GM21528 (cell line): ENCODE measurements around the gene ZNF280C.
"Not testable (repeated sequence)": the region's sequence is repeated elsewhere in the genome, so short reads cannot be mapped to it uniquely, and the experiment has no call there.

Experiments used
- ATAC-seq: cut with Tn5 transposase; IDR thresholded peaks from one replicate; pipeline ENCODE4 v1.9.1; 2021; ENCODE audit warnings: mild to moderate bottlenecking, moderate library complexity; ENCODE audit not compliant: unreplicated experiment, low FRiP score

The ZNF280C gene

DNA sequence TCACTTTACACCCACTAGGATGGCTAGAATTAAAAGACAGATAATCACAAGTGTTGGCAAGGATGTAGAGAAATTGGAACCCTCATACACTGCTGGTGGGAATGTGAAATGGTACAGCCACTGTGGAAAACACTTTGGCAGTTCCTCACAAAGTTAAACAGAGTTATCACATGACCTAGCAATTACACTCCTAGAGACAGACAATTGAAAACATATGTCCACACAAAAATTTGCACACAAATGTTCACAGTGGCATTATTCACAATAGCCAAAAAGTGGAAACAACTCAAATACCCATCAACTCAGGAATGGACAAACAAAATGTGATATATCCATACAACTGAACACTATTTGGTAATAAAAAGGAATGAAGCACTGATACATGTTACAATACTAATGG lies 5.7 kb downstream of the ZNF280C start:
- no peak for ATAC-seq

DNA sequence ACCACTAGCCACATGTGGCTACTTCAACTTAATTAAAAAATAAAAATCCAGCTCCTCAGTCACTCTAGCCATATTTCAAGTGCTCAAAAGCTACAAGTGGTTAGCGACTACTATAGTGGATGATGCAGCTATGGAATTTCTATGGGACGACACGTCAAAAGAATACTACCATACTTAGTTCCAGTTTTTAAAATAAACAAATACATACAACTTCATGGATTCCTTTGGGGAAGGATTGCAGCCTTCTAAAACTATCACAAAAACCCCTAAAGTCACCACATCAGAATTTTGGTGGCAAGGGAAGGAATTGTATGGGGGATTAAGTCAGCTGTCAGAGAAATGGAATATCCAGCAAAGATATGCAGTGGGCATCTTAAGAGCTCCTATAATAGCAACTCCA lies 6.5 kb downstream of the ZNF280C start:
- no peak for ATAC-seq

DNA sequence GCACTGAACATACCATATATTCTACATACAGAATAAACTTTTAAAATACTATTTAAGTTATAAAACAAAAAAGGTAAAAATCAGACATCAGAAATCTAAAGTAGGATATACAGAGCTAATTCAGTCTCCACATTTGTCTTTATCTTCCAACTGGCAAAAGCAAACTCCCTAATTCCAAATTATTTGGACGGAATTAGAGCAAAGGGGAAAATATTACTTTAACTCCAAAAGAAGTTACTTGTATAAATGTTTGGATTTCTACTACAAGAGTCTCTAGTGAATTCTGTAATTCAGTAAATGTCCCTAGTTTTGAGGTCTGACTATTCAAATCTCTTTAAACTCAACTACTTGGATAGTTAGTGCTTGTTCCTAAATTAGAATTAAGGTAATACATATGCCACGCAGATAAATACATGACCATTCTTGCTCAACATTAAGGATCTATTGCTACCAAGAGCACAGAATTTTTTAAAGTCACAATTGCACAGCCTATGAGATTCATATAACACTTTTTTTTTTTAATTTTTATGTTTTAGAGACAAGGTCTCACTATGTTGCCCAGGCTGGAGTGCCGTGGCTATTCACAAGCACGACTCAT lies 7.3 kb downstream of the ZNF280C start:
- ATAC-seq = no peak

DNA sequence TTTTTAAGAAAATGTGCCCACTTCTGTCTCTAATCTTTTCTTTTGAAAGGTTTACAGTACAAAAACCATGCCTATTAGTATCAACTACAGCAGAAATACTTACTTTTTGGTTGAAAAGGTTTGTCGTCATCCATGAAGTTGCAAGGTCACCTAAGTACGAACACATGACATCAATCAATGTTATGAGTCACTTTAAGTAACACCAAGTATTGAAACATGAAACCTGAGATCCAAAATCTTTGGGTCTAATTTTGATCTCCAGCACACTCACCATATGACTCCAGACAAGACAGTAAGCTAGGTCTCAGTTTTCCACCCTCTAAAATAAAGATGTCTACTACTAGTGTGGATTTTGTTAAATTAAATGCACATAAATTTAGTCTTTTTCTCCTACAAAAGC lies 8.4 kb downstream of the ZNF280C start:
- no peak for ATAC-seq

DNA sequence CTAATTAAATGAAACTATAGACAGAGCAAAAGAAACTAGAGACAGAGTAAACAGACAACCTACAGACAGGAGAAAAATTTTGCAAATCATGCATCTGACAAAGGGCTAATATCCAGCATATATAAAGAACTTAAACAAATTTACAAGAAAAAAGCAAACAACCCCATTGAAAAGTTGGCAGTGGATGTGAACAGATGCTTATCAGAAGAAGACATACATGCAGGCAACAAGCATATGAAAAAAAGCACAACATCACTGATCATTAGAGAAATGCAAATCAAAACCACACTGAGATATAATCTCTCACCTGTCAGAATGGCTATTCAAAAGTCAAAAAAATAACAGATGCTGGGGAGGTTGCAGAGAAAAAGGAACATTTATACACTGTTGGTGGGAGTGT lies 14.8 kb downstream of the ZNF280C start:
- no peak for ATAC-seq

DNA sequence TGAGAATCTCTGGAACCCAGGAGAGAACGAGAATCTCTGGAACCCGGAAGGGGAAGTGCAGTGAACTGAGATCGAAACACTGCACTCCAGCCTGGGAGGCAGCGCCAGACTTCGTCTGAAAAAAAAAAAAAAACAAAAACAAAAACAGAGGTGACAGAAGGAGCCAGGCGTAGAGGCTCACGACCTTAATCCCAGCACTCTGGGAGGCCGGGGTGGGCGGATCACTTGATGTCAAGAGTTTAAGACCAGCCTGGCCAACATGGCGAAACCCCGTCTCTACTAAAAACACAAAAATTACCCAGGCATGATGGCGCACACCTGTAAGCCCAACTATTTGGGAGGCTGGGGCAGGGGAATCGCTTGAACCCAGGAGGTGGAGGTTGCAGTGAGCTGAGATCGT lies 17.0 kb downstream of the ZNF280C start:
- ATAC-seq = no peak

DNA sequence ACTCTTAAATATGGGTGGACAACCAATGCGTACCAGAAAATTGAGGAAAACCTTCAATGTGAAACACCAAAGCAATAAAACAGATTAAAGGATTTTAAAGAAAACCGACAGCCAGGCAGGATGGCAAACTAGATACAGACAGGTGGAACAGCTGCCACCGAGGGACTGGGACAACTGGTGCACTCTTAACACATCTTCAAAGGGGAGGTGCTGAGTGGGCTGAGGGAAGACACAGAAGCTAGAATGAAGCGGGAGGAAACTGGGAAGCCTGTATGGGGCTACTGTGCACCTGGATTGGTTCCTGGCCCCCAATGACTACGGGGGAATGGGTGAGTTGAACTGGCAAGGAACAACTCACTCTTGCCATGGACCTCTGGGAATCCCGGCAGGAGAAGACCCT lies 20.7 kb downstream of the ZNF280C start:
- ATAC-seq = no peak

DNA sequence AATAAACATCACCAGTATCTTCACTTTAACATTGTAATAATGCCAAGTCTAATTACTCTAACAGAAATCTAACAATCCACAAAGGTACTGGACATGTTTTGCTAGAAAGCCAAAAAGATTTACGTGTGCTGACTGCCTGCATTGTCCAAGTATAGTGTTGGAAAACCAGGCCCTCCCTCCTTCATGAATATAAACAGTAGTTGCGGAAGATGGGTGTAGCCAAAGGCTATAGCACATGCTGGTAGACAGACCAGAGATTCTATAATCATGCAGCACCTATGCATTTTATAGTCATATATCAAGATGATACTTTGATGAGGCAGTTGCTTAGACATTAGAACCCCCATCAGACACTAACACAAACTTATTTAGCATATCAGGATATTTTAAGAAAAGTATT lies 22.6 kb downstream of the ZNF280C start:
- ATAC-seq = no peak

DNA sequence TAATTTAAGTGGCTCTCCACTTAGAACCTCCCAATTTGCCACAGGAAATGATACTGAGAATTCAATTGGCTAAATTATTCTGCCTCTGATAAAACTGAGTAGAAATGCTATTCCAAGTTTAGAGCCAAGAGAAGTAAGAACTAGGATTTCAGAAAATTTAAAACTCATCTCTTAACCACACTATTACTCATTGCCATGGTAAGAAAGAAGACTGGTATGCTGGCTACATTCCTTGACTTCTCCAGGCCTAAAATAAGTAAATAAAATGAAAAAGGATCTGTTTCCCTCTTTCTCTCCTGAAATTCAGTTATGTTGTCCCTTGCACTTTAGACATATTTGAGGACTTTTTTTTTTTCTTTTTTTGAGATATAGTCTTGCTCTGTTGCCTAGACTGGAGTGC lies 23.3 kb downstream of the ZNF280C start:
- ATAC-seq = no peak

DNA sequence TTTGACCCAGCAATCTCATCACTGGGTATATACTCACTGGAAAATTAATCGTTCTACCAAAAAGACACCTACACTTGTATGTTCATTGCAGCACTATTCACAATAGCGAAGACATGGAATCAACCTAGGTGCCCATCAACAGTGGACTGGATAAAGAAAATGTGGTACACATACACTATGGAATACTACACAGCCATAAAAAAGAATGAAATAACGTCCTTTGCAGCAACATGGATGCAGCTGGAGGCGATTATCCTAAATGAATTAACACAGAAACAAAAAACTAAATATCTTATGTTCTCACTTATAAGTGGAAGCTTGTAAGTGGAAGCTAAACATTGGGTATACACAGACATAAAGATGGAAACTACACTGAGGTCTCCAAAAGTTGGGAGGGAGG lies 37.5 kb downstream of the ZNF280C start:
- not testable (repeated sequence) for ATAC-seq

DNA sequence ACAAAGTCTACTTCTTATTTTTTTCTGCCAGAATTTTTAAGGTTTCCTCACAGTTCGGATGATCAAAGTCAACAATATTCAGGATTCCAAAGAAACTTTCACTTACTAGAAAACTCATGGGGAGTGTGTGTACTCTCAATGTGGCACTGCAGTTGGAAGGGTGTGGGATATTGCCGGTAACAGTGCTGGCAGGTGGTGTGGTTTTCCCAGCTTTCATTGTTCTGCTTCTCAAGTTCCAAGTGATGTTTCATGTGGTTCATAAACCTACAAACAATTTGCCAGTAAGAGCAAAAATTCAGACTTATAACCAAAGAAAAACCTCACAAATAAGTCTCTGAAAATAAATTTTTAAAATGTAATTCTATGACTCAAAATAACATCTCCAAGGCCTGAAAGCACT lies 39.8 kb downstream of the ZNF280C start:
- ATAC-seq = no peak

DNA sequence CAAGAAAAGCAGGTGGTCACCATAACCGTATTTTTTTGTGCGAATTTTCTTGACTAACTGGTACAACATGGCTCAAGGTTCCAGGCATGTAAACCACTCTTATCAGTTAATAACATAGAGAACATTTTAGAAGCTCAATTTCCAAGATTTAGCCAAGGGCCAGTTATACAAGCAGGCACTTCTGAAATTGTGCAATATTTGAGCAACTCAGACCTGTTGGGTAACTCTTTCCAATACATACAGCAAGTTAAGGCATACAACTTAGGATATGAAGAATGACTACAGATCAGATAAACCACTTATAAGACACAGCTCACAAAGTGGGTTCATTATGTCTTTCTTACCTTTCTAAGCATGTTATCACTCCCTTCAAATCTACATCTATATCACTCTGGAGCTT lies 43.9 kb downstream of the ZNF280C start:
- ATAC-seq = no peak

DNA sequence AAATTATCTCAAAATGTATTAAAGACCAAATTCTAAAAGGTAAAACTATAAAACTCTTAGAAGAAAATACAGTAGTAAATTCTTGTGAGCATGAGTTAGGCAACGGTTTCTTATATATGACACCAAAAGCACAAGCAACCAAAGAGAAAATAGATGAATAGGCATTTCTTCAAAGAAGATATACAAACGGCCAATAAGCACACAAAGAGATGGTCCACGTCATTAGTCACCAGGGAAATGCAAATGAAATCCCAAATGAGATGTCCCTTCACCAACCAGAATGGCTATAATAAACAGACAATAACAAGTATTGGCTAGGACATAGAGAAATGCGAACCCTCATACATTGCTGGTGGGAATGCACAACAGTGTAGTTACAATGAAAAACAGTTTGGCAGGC lies 52.4 kb downstream of the ZNF280C start:
- no peak for ATAC-seq

DNA sequence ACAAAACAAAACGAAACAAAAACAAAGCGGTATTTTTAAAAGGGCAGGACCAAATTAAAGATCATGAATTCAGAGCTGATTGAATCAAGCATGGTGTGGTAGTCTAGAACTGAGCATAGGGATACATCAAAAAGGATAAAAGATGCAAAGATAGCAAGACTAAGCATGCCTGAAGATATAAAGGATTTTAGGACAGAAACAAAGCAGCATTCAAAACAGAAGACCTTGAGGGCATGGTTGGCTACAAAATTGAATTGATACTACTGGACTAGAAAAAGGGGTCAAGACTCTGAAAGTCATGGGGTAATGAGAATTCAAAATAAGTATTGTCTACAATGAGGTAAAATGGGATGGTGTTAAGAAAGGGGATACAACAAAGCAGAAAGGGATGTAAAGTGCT lies 55.3 kb downstream of the ZNF280C start:
- ATAC-seq = no peak

DNA sequence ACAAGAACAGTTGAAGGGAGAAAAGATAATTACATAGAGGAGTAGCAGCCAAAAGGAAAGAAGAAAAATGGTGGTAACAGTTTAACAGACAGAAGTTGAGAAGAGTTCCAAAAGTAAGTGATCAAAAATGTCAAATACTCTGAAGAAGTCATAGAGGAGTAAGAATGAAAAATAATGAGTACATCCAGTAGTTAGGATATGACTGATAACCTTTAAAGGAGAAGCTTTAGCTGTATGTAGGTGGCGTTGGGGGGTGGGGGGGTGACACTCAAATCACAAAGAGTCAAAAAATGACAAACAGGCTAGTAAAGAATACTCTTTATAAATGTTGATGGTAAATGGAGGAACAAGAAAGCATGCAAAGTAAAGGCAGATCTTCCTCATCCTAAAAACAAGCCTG lies 56.3 kb downstream of the ZNF280C start:
- no peak for ATAC-seq

DNA sequence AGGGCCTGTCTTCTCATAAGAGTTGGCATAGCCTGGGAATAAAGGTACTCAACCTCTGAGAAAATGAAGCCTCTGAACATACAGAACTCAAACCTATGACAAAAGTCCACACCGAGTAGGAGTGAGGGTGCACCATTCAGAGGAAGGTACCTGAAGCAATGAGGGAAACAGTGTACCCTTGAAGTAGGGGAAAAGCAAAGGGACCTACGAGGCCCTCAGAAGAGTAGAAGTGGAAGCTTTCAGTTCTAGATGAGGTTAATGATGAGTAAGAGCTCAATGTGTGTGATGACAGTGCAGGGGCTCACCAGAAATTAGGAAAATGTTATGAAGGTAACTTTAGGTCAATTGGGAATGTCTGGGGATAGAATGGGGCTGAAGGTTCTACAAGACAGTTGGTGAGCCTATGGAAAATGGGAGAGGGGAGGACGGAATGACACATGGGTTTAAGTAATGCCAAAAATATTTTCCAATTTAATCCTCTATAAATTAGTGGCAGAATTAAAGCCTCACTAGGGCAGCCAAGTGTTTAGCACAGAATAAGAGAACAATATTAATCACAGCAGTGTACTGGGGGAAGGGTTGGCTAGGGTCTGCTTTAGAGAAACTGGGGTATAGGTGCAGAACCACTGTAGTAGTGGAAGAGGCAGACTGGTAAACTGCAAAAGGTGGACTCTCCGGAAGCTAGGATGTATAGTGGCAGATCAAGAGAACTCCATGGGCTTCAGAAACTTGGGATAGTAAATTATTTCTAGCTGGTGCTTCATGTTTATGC lies 57.1 kb downstream of the ZNF280C start:
- ATAC-seq = no peak

DNA sequence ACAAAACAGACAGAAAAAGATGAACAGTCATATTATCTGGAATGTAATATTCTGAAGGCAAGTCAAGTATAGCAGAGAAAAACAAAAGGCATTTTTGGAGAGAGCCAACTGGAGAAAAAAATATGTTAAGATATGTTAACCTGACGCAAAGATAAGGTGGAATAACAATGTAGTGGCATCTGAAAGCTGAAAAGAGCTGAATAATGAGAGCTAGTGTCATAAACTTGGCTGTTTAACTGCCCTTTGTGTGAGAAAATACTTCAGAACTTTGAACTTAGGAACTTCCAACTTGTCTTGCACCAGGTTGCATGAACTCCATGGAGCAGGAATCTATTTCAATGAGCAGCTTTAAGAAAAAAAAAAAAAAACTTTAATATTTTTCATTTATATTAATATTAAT lies 64.1 kb downstream of the ZNF280C start:
- no peak for ATAC-seq

DNA sequence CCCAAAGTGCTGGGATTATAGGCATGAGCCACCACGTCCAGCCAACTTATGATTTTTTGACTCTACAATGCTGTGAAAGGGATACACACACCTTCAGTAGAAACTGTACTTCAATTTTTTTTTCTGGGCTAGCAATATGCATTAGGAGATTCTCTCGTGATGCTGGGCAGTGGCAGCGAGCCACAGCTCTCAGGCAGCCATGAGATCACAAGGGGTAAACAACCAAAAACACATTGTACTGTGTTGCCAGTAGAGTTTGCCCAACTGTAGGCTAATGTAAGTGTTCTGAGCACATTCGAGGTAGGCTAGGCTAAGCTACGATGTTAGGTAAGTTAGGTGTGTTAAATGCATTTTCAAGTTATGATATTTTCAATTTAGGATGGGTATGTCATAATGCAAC lies 71.2 kb downstream of the ZNF280C start:
- ATAC-seq = no peak

DNA sequence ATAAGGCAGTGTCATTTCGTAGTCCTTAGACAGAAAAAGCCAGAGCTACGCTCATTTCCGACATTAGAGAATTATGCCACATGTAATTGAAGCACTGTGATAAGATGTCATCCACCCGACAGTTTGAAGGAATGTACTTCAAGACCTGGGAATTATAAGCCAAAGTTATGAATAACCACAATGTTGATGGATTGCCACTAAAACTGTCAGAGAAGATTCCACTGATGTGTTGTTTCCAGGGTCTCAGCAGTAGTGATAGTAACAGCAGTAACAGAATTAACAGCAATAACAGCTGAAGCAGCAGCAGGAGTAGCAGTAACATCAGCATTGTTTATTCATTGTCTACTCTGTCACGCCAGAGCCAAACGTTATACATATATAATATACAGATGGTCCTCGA lies 72.2 kb downstream of the ZNF280C start:
- no peak for ATAC-seq

DNA sequence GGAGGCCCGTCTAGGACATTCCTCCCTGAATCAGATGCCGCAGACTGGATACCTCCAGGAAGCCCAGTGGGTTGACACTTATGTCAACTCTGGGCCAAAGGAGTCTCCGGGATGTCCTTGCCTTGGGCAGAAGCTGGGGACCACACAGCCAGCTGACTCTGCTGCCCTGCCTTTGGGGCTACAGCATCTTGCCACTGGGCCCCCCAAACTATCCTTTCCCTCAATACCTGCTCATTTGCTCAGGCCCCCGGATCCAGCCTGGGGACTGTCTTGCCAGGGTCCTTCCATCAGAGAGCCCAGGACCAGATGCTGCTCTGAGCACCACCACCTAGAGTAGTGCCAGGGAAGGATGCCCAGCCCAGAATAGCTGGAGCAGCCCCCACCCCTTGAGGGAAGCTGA lies 77.9 kb downstream of the ZNF280C start:
- no peak for ATAC-seq

DNA sequence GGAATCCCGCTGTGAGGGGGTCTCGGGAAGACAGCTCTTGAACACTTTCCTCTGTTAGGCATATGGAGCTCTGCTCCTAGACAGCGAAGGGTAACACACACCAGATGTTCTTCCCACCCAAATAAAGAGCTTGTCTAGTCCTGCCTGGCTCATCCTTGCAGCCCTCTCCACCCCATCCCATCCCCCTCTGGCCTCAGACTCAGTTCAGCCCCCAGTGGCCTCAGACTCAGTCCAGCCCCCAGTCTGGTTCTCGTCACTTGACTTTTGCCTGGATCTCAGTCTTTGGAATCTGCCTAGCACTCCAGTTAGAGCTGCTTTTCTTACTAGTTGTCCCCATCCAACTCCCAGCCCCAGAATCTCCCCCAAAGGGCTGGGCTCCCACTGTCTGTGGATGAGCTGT lies 82.0 kb downstream of the ZNF280C start:
- ATAC-seq = no peak

DNA sequence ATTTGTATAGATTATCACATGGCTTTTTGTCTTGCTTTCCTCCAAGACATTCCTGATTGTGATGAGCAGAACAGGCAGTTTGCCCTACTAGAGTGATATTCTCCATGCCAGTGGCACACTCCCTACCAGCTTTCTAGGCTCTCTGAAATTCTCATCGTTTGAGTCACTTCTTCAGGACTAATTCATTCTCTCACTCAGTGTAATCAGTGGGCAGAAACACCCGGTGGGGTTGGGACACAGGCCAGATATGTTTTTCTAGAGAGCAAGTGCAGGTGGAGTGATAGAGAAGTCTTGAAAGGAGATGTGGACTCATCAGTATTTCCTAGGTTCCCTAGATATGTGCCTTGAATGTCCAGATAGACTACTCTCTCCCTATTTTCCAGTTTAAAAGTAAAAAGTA lies 83.8 kb downstream of the ZNF280C start:
- no peak for ATAC-seq

DNA sequence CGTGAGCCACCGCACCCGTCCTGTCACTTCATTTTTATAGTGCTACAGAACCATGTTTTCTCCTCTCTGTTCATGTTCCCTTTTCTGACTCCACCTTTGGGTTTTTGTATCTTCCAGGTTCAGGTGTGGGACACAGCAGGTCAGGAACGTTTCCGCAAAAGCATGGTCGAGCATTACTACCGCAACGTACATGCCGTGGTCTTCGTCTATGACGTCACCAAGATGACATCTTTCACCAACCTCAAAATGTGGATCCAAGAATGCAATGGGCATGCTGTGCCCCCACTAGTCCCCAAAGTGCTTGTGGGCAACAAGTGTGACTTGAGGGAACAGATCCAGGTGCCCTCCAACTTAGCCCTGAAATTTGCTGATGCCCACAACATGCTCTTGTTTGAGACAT lies 84.5 kb downstream of the ZNF280C start:
- no peak for ATAC-seq
